GM18508 (cell line): ENCODE results near the gene CYTH3.
"Not testable (repeated sequence)": the region's sequence is repeated elsewhere in the genome, so short reads cannot be mapped to it uniquely, and the experiment has no call there.

Experiments
- ATAC-seq: cut with Tn5 transposase; IDR thresholded peaks from one replicate; pipeline ENCODE4 v1.9.1; 2021; ENCODE audit warnings: moderate number of reproducible peaks; ENCODE audit not compliant: insufficient read depth, unreplicated experiment

Gene CYTH3

GRCh38 chr7:6158424-6159096, 113.9 kb downstream of the CYTH3 start:
- ATAC-seq: no peak

- no peak for ATAC-seq
These were observed 114.6 kb downstream of the CYTH3 start for GRCh38 chr7:6157685-6158423.

GRCh38 chr7:6156734-6157133, 115.7 kb downstream of the CYTH3 start:
- no peak for ATAC-seq

GRCh38 chr7:6155596-6155995, 116.8 kb downstream of the CYTH3 start:
- ATAC-seq: no peak

GRCh38 chr7:6154542-6155404, 117.7 kb downstream of the CYTH3 start:
- no peak for ATAC-seq

- no peak for ATAC-seq
These were observed 118.5 kb downstream of the CYTH3 start for GRCh38 chr7:6153646-6154541.

GRCh38 chr7:6151994-6152735, 120.3 kb downstream of the CYTH3 start:
- ATAC-seq: no peak

- ATAC-seq: not testable (repeated sequence)
These were observed 120.9 kb downstream of the CYTH3 start for GRCh38 chr7:6151527-6151926.

- ATAC-seq: no peak
These were observed 122.4 kb downstream of the CYTH3 start for GRCh38 chr7:6149996-6150395.

- no peak for ATAC-seq
These were observed 123.6 kb downstream of the CYTH3 start for GRCh38 chr7:6148724-6149360.

- no peak for ATAC-seq
These were observed 124.8 kb downstream of the CYTH3 start for GRCh38 chr7:6147627-6148026.

GRCh38 chr7:6146666-6147065, 125.8 kb downstream of the CYTH3 start:
- no peak for ATAC-seq

- no peak for ATAC-seq
These were observed 128.4 kb downstream of the CYTH3 start for GRCh38 chr7:6143997-6144396.

- ATAC-seq: no peak
These were observed 129.5 kb downstream of the CYTH3 start for GRCh38 chr7:6142871-6143380.

- ATAC-seq: no peak
These were observed 133.0 kb downstream of the CYTH3 start for GRCh38 chr7:6139189-6139996.

GRCh38 chr7:6136475-6136874, 135.9 kb downstream of the CYTH3 start:
- ATAC-seq: no peak

GRCh38 chr7:6133249-6133648, 139.2 kb downstream of the CYTH3 start:
- ATAC-seq: no peak
